K562 (cell line): ENCODE measurements around the gene ACAA2. TPM values are rescaled to one million over a fixed set of nuclear protein-coding genes. Genes with fewer than 3 reads are reported as not detected.

Experiments
- ATAC-seq: fragments of 200-7000 bp; cut with Tn5 transposase; 3 replicates; pipeline ENCODE4 v1.9.1; 2020; ENCODE audit warnings: moderate library complexity
- BruUV-seq: library from RNA; stranded (reverse); fragments of 400-500 nt; replicated peaks from 2 replicates; lab custom pipeline; 2021; lab: Mats Ljungman, UMichigan
- CTCF ChIA-PET: fragments of 300-600 bp; formaldehyde crosslinking; extraction: SDS; loops from one replicate; lab custom pipeline; 2021; ENCODE audit warnings: low intra/inter-chr PET ratio; lab: Yijun Ruan, JAX
- POLR2A ChIA-PET: fragments of 300-600, 350-650 bp; sonication (Branson Sonifier 250); formaldehyde crosslinking; extraction: SDS; loops from one replicate; lab custom pipeline; 2021; ENCODE audit warnings: antibody characterized with exemption, inconsistent platforms; lab: Yijun Ruan, JAX
- DNase-seq, 4 experiments: peaks; one replicate each; pipeline versions ENCODE4 v3.0.0 to v3.0.0-alpha.2; 2011 to 2018; ENCODE audit warnings: low spot score in 3 of 4, mixed read lengths in 3 of 4; ENCODE audit errors: extremely low read depth in 1 of 4
- FAIRE-seq: peaks from 2 replicates; lab custom pipeline; 2011; peaks lifted over from hg19 to GRCh38; lab: Jason Lieb, UNC
- H2AFZ ChIP-seq: 2 replicates; pipeline ENCODE4 v1.6.0; 2011; ENCODE audit warnings: low read depth, low read length, control low read depth, inconsistent platforms
- H3K27ac ChIP-seq: fragments of 200-600 bp; 3 replicates; pipeline ENCODE4 v1.8.0; 2011; ENCODE audit warnings: low read depth, mild to moderate bottlenecking, control low read depth, inconsistent platforms, low read length, moderate library complexity, mixed read lengths; ENCODE audit errors: extremely low read depth
- H3K27me3 ChIP-seq, 2 experiments: fragments of 300-600 bp in 1 of 2; 2 replicates in 1 of 2; 3 replicates in 1 of 2; pipeline versions ENCODE4 v1.6.0 to v1.8.0; 2011; ENCODE audit warnings: inconsistent platforms in 2 of 2, low read length in 2 of 2, mild to moderate bottlenecking in 1 of 2, mixed read lengths in 1 of 2, moderate library complexity in 1 of 2; ENCODE audit not compliant: control insufficient read depth in 2 of 2, insufficient read depth in 2 of 2
- H3K36me3 ChIP-seq: fragments of 300-600 bp; 3 replicates; pipeline ENCODE4 v1.8.0; 2011; ENCODE audit warnings: mild to moderate bottlenecking, low read length, inconsistent platforms; ENCODE audit not compliant: control insufficient read depth, insufficient read depth
- H3K4me1 ChIP-seq, 2 experiments: fragments of 200-600 bp in 1 of 2; replicated peaks in 1 of 2; 2 replicates in 1 of 2; 3 replicates in 1 of 2; pipeline versions ENCODE4 v1.5.1 to v1.8.0; 2011; ENCODE audit warnings: inconsistent platforms in 2 of 2, low read length in 2 of 2, mild to moderate bottlenecking in 1 of 2, mixed read lengths in 1 of 2, moderate library complexity in 1 of 2; ENCODE audit not compliant: control insufficient read depth in 2 of 2, insufficient read depth in 2 of 2
- H3K4me2 ChIP-seq: 2 replicates; pipeline ENCODE4 v1.6.1; 2011; ENCODE audit warnings: low read length, control low read depth, inconsistent platforms, mixed read lengths; ENCODE audit not compliant: insufficient read depth
- H3K4me3 ChIP-seq: fragments of 200-600 bp; sonication (generic), shearing (Covaris generic); 2 replicates; pipeline ENCODE4 v1.5.1; 2016; ENCODE audit warnings: control low read depth, inconsistent platforms
- H3K79me2 ChIP-seq: fragments of 200-600 bp; 3 replicates; pipeline ENCODE4 v1.8.0; 2011; ENCODE audit warnings: low read length, inconsistent platforms; ENCODE audit not compliant: control insufficient read depth, insufficient read depth
- H3K9ac ChIP-seq, 2 experiments: 2 replicates each; pipeline versions ENCODE4 v1.6.0 to v1.6.1; 2011; ENCODE audit warnings: low read depth in 2 of 2, low read length in 2 of 2, control low read depth in 1 of 2, inconsistent platforms in 1 of 2, mild to moderate bottlenecking in 1 of 2, mixed read lengths in 1 of 2; ENCODE audit not compliant: insufficient read depth in 1 of 2
- H3K9me1 ChIP-seq: one replicate; pipeline ENCODE4 v1.6.0; 2011; ENCODE audit warnings: inconsistent platforms, mild to moderate bottlenecking, low read length, moderate library complexity; ENCODE audit not compliant: control insufficient read depth, insufficient read depth
- H3K9me3 ChIP-seq: replicated peaks from 2 replicates; pipeline ENCODE4 v1.5.1; 2011; ENCODE audit warnings: low read depth, low read length, inconsistent platforms; ENCODE audit not compliant: control insufficient read depth, insufficient read depth
- H4K20me1 ChIP-seq: replicated peaks from 2 replicates; pipeline ENCODE4 v1.6.1; 2011; ENCODE audit warnings: low read length, inconsistent platforms, mixed read lengths; ENCODE audit not compliant: control insufficient read depth, insufficient read depth
- CEBPB ChIP-seq: fragments of 450-650 bp; IDR thresholded peaks from 2 replicates; pipeline ENCODE4 v1.6.1; 2016; ENCODE audit warnings: missing genetic modification characterization, missing compliant biosample characterization
- ETV5 ChIP-seq: sonication (generic); formaldehyde crosslinking; IDR thresholded peaks from 2 replicates; pipeline ENCODE4 v1.4.0; 2020; ENCODE audit warnings: low read depth, mild to moderate bottlenecking, missing genetic modification reagents
- HDGF ChIP-seq: fragments of 450-650 bp; IDR thresholded peaks from 2 replicates; pipeline ENCODE4 v1.6.1; 2016
- HNRNPL ChIP-seq: fragments of 200-400 bp; formaldehyde crosslinking; IDR thresholded peaks from 2 replicates; pipeline ENCODE4 v1.6.1; 2017; ENCODE audit warnings: low read depth, mild to moderate bottlenecking, low read length
- HNRNPUL1 ChIP-seq: fragments of 200-400 bp; formaldehyde crosslinking; IDR thresholded peaks from 2 replicates; pipeline ENCODE4 v1.6.1; 2017; ENCODE audit warnings: low read length
- HSF4 ChIP-seq: fragments of 250-450 bp; sonication (Bioruptor Pico); IDR thresholded peaks from 2 replicates; pipeline ENCODE4 v2.1.2; 2022; ENCODE audit warnings: mild to moderate bottlenecking, moderate library complexity, borderline replicate concordance
- LCOR ChIP-seq: sonication (generic); formaldehyde crosslinking; IDR thresholded peaks from 2 replicates; pipeline ENCODE4 v1.8.0; 2022; ENCODE audit warnings: mild to moderate bottlenecking, missing genetic modification reagents
- MYC ChIP-seq, 2 experiments: fragments of 250-450 bp in 1 of 2; sonication (Bioruptor Pico) in 1 of 2; IDR thresholded peaks; 2 replicates each; pipeline versions ENCODE4 v1.5.1 to v1.6.1; 2012 to 2021; ENCODE audit warnings: low read depth in 2 of 2, borderline replicate concordance in 1 of 2, improper control_type of control experiment in 1 of 2, low read length in 1 of 2, mild to moderate bottlenecking in 1 of 2, moderate library complexity in 1 of 2
- NFXL1 ChIP-seq: fragments of 450-650 bp; formaldehyde crosslinking; IDR thresholded peaks from 2 replicates; pipeline ENCODE4 v1.4.0; 2021; ENCODE audit warnings: mild to moderate bottlenecking
- PATZ1 ChIP-seq: fragments of 250-450 bp; sonication (Bioruptor Pico); IDR thresholded peaks from 2 replicates; pipeline ENCODE4 v1.5.0; 2020; ENCODE audit warnings: mild to moderate bottlenecking, borderline replicate concordance
- PBX2 ChIP-seq, 2 experiments: IDR thresholded peaks in 1 of 2; conservative IDR thresholded peaks in 1 of 2; 2 replicates each; pipeline ENCODE4 v1.6.1; 2016; ENCODE audit warnings: low read depth in 2 of 2, mild to moderate bottlenecking in 1 of 2, missing compliant biosample characterization in 1 of 2, missing genetic modification characterization in 1 of 2, moderate library complexity in 1 of 2
- PCBP1 ChIP-seq: fragments of 200-400 bp; formaldehyde crosslinking; IDR thresholded peaks from 2 replicates; pipeline ENCODE4 v1.6.1; 2018; ENCODE audit warnings: mild to moderate bottlenecking, low read depth, low read length; ENCODE audit not compliant: poor library complexity, severe bottlenecking
- RBM17 ChIP-seq: fragments of 200-400 bp; formaldehyde crosslinking; IDR thresholded peaks from 2 replicates; pipeline ENCODE4 v1.6.1; 2017; ENCODE audit warnings: low read depth, mild to moderate bottlenecking, low read length, borderline replicate concordance
- SMARCA4 ChIP-seq: fragments of 450-650 bp; IDR thresholded peaks from 2 replicates; pipeline ENCODE4 v1.6.1; 2016
- TEAD2 ChIP-seq: fragments of 450-650 bp; IDR thresholded peaks from 2 replicates; pipeline ENCODE4 v1.6.1; 2016; ENCODE audit warnings: missing genetic modification characterization, control low read depth, missing compliant biosample characterization
- WGBS: fragments of 100-300 bp; shearing (Covaris generic); methylation state at CpG from one replicate; pipeline ENCODE4 v1.1.6; 2016; ENCODE audit warnings: low coverage, mixed read lengths; ENCODE audit not compliant: insufficient coverage; ENCODE audit errors: missing lambda C conversion rate; 5-methylcytosine and 5-hydroxymethylcytosine counted together
- in situ Hi-C: fragments of 300-500 bp; cut with MboI; formaldehyde crosslinking; loops from 4 replicates; pipeline ENCODE4 v1.15.0; 2018; ENCODE audit warnings: inconsistent platforms, mixed read lengths
- intact Hi-C: fragments of 100-400 bp; cut with micrococcal nuclease; formaldehyde crosslinking; loops from 2 replicates; pipeline ENCODE4 v1.14.2; 2022
- polyA plus RNA-seq, 8 experiments: library from polyadenylated mRNA; depleted of rRNA in 4 of 8; stranded (reverse) in 5 of 8; unstranded in 3 of 8; fragments of >200 nt; fragmentation: Nextera tagmentation in 2 of 8; fragmentation: Illumina TruSeq in 1 of 8; extraction: Ambion mirVana in 2 of 8; extraction: Trizol in 1 of 8; gene quantifications; 2 replicates each; pipeline versions ENCODE4 v1.2.1 to v1.2.3, GENCODE V29; 2011 to 2014; ENCODE audit warnings: inconsistent platforms in 1 of 8, missing spikeins in 1 of 8
- total RNA-seq, 7 experiments: library from RNA; depleted of rRNA in 6 of 7; stranded (reverse); fragments of >200 nt in 6 of 7; fragmentation: Illumina TruSeq in 2 of 7; extraction: Trizol in 2 of 7; gene quantifications; 2 replicates each; pipeline versions ENCODE4 v1.2.1 to v1.2.3, GENCODE V29; 2011 to 2021; ENCODE audit warnings: low replicate concordance in 1 of 7
- TF ChIP-seq, protein P1 (sequence below): sonication (generic); formaldehyde crosslinking; IDR thresholded peaks from 2 replicates; pipeline ENCODE4 v1.8.1; 2022; ENCODE audit warnings: missing genetic modification reagents

ACAA2 gene
- total and polyA plus RNA-seq, 9 of the 15 experiments (the other 6 are each of a cell fraction or from before 2014, with no cell fraction given): 13.2 to 31.5 (median 21.7) TPM

DNA sequence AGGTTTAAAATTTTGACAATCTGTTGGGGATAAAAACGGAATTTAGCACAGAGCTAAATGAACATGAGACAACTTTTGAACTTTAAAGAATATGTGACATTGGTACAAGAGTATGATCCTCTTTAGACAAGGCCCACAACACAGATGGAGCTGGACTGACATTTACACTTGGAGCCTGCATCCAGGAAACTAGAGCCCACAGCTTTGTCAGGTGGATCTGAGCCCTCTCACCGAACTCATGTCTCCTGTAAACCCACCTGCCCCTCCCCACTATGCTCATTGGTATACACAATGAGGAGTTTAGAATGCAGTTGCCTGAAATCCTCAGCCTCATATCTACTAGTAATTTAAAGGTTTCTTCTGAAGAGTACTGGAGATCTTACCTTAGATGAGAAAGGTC, 22.1 kb upstream of the ACAA2 start (continued):
- no peak for TF ChIP-seq CEBPB (tag)
- no peak for TF ChIP-seq HNRNPL
- TF ChIP-seq SMARCA4: no peak
- TF ChIP-seq HNRNPUL1: no peak
- TF ChIP-seq NFXL1 (CRISPR knock-in tag): no peak

DNA sequence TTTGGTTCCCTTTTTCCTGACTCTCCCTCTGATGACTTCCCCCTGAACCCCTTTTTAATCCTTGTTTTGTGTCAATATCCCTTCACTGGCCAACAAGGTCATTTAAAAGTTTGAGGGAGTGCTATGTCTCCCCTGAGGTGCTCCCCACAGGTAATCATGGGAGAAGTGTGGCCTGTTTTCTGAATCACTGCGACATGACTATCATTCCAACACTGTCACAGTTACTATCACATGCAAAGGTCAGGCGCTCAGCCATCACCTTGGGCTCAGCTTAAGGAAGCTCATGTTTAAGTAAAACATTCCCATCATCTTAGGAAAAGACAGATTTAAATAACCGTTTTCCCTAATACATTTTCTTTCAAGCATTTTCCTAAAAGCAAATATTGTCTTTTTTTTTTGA, 20.9 kb upstream of the ACAA2 start:
- DNase-seq (no peak), FAIRE-seq (no peak), ATAC-seq (no peak)
- H3K9me1 ChIP-seq: no peaks in the 10 kb centered on the region
- H2AFZ ChIP-seq: no peak overlapping the region
- in situ Hi-C loops (no loop called here), intact Hi-C loops (no loop called here)
- POLR2A ChIA-PET: interaction anchor here (1.3 kb wide), 1 partner anchor 8 kb away, joined by 3 read pairs; no protein-coding TSS in a partner anchor
- H3K9me3 ChIP-seq: no peaks in the 10 kb centered on the region
- H3K79me2 ChIP-seq: no peaks in the 10 kb centered on the region
- CTCF ChIA-PET: no interaction called here
- no peaks in the 10 kb centered on the region for H3K36me3 ChIP-seq
- H3K27ac ChIP-seq: no peak overlapping the region
- H3K4me1 ChIP-seq: no peaks in the 10 kb centered on the region
- no peaks in the 10 kb centered on the region for H4K20me1 ChIP-seq
- H3K4me3 ChIP-seq: no peak overlapping the region
- no peak overlapping the region for H3K4me2 ChIP-seq
- no peak overlapping the region for H3K9ac ChIP-seq
- 11% methylated on average over 3 of the region's 3 CpGs for WGBS
- no TSS peak for BruUV-seq
- H3K27me3 ChIP-seq: no peaks in the 10 kb centered on the region; a peak in 2 of 5 replicates
- TF ChIP-seq HDGF (no peak), HSF4 (CRISPR knock-in tag) (no peak), ETV5 (CRISPR knock-in tag) (no peak), PCBP1 (no peak), RBM17 (no peak), TEAD2 (tag) (no peak), PBX2 (CRISPR knock-in tag; IDR thresholded peaks at IDR 0.05; ENCODE audit: low read depth) (no peak), PBX2 (tag; conservative IDR thresholded peaks at IDR 0.05; ENCODE audit: low read depth) (no peak), PATZ1 (CRISPR knock-in tag) (no peak), MYC (IDR thresholded peaks at IDR 0.05; ENCODE audit: low read depth, low read length) (no peak), MYC (CRISPR knock-in tag; IDR thresholded peaks at IDR 0.05; ENCODE audit: borderline replicate concordance, low read depth) (no peak), LCOR (CRISPR knock-in tag) (no peak)
- TF ChIP-seq, protein P1, sequence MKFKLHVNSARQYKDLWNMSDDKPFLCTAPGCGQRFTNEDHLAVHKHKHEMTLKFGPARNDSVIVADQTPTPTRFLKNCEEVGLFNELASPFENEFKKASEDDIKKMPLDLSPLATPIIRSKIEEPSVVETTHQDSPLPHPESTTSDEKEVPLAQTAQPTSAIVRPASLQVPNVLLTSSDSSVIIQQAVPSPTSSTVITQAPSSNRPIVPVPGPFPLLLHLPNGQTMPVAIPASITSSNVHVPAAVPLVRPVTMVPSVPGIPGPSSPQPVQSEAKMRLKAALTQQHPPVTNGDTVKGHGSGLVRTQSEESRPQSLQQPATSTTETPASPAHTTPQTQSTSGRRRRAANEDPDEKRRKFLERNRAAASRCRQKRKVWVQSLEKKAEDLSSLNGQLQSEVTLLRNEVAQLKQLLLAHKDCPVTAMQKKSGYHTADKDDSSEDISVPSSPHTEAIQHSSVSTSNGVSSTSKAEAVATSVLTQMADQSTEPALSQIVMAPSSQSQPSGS (CRISPR knock-in tag): no peak
